SK-N-MC (cell line): ENCODE data around the gene FAM89B.

ENCODE experiments used
- EZH2 ChIP-seq: fragments of 200-600 bp; sonication (generic); IDR thresholded peaks from one replicate; pipeline ENCODE4 v1.6.1; 2017; ENCODE audit warnings: antibody characterized with exemption
- FOXP2 ChIP-seq: optimal IDR thresholded peaks from 2 replicates; pipeline ENCODE3; 2011; ENCODE audit warnings: mild to moderate bottlenecking, moderate library complexity; ENCODE audit not compliant: insufficient read depth; ENCODE audit errors: extremely low read length, control extremely low read depth
- POLR2AphosphoS5 ChIP-seq: IDR thresholded peaks from 2 replicates; pipeline ENCODE4 v1.6.1; 2012; ENCODE audit warnings: mild to moderate bottlenecking, low read depth, low read length, borderline replicate concordance

GRCh38 chr11:65591939-65592857, 19.9 kb downstream of the FAM89B start:
- TF ChIP-seq FOXP2, result no peak
- no peak for TF ChIP-seq POLR2AphosphoS5
- no peak for TF ChIP-seq EZH2
